Dermis blood vessel endothelial cell (primary cell): ENCODE data around the gene LTBP2. TPM values are rescaled to one million over a fixed set of nuclear protein-coding genes. Genes with fewer than 3 reads are reported as not detected.
"Not testable (repeated sequence)": the region's sequence is repeated elsewhere in the genome, so short reads cannot be mapped to it uniquely, and the experiment has no call there.

Experiments used
- DNase-seq: peaks from one replicate; pipeline ENCODE4 v3.0.0; 2010
- total RNA-seq: library from RNA; depleted of rRNA; stranded (reverse); fragments of >200 nt; gene quantifications from 2 replicates; pipeline ENCODE4 v1.2.3, GENCODE V29; 2014

The LTBP2 gene
- total RNA-seq, 1 donor from 2014 or later: 90.5 TPM

DNA sequence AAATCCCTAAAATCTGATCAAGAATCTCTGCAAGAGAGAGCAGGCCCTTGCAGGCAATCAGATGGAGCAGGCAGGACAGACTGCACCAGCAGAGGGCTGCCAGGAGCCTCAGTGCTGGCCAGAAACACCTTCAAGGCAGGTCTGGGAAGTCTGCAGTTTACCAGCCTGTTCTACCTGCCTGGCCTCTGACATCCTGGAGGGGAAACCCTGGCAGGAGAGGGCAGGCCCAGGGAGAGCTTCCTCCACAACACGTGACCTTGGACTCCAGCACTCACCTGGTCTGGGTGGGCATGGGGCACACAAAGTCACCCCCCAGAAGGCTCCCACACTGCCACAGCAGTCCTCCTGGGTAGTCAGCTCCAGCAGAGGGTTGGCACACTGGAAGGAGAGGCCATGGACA, 62.4 kb downstream of the LTBP2 start:
- no peak for DNase-seq

DNA sequence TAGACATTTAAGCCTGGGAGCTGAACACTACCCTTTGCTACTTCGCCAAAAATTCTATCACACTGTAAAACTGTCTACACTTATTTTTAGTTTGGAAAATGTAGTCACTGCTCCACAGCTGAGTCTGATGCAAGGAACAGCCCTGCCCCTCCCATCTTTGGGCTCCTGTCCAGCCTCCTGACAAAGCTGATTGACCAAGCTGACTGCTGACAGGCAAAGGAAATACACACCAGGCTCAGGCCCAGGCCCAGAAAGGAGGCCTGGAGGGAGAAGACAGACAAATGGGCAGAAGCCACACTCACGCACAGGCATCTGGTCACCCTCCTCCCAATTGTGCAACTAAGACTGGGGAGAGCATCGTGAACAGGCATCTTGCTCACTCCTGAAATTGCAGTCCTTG, 63.2 kb downstream of the LTBP2 start:
- DNase-seq: no peak

DNA sequence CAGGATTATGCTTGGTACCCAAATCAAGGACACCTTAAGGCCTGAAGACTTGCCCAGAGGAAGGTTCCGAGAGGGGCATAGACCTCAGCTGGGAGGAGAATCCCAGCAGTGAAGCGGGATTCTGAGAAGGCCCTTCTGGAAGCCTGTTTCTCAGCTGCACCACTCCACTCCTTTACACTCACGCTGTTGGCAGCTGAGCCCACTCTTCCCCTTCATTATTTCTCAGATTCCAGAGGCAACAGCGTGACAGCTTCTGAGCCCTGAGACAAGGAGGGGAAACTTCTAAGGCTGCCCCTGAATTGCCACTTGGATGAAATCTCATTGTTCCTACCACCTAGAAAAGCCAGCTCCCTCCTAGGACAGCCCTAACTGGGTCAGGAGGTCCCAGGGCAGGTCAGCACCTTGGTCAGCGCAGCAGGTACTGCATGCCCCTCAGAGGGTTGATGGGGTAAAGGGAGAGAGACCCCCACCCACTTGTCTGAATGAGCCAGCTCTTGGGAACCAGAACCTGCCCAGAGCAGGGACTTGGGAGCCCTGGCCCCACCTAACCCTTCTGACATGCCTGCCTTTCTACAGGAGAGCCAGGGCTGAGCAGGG, 64.6 kb downstream of the LTBP2 start:
- no peak for DNase-seq

DNA sequence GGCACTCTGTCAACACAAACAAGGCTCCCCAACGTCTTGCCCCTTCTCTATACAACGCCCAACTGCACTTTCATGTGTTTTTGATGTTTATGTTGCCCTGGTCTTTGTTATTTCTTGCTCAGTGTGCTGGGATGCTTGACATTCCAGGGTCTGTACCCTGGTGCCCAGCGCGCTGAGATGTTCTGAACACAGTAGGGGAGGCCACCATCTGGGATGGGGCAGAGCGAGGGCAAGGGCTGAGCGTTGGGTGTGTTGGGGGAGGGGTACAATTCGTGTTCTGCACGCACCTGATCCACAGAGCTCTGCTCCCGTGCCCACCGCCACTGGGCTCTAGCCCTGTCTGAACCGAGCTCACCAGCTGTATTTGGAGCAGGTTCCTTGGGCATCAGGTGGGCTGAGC, 65.6 kb downstream of the LTBP2 start:
- DNase-seq: no peak

DNA sequence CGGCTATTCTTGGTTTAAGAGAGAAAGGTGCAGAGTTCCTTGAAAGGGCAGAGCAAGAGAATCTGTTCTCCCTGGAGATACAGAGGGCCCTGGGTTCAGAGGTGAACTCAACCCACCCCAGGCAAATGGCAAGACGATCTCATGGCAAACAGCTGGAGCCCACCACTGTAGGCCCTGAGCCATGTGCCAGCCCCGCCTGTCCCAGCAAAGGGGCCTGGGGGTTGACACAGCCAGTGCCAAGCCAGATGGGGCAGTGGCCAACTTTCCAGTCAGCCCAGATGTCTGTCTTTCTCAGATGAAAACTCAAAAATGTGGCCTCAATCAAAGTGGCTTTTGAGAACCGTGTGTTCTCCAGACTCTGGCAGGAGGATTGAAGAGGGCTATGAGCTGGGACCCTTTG, 66.7 kb downstream of the LTBP2 start:
- DNase-seq: no peak

DNA sequence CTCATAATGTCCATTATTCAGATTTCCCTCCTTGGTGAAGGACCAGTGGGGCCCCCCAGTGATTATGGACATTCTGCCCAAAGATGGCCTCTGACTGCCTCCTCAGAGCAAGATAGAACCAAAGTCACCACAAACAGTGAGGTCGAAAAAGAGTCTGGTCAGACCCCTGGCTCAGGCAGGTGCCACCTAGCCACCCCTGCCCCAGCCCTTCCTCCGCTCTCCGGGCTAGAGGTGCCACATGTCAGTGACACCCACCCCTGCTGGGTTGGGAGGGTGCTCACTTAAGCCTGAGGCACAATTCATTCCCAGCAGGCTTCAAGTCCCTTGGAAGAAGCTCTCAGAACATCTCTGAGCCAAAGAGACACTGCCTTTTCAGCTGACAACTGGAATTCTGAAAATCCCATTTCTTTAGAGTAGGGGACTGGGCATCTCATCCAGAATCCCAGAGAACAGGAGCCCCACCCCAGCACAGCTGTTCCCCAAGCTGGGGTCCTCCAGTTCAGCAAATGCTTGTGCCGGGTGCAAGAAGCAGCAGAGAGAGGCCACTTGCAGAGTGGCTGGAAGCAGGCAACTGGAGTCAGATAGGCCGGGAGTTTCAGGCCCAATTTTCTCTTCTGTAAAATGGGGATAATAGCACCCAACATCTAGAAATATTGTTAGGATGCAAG, 68.1 kb downstream of the LTBP2 start:
- no peak for DNase-seq

DNA sequence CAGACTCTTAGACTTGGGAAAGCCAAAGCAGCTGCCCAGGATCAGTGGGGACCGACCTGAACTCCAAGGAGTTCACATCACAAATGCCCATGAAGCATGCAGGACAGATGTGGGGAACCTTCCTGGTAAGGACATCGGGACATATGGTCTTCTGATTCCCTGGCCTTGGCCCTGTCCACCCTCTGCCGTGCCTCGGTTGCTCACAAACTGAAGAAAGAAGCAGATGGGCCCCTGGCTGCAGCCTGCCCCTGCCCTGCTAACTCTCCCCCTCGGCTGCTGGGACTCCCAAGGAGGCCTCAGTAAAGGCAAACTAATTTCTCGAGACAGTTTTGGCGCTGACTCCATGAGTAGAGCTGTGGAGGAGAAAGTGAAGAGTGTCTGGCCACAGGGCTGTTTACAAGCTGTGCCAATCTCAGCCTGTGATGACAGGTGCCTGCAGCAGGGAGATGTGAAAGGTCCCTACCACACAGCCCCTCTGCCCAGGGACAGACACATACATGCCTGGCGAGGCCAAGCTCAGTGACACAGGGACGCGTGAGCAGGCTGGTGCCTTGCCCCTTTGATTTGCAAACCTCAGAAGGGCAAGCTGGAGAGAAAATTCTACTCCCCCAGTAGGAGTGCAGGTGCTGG, 69.9 kb downstream of the LTBP2 start:
- DNase-seq: no peak

DNA sequence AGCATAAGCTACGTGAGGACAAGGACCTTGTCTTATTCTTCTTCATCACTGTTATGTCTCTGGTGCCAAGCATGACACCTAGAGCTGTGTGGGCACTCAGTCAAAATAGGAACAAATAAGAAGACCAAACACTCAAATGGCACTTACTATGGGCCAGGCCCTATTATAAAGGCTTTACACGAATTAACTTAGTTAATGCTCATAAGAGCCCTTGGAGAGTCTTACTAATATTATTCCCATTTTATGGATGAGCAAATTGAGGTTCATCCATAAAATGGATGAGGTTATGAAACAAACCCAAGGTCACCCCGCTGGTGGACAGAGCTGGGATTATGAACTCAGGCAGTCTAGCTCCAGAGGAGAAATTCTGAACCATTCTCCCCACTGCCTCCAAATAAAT, 70.8 kb downstream of the LTBP2 start:
- no peak for DNase-seq

DNA sequence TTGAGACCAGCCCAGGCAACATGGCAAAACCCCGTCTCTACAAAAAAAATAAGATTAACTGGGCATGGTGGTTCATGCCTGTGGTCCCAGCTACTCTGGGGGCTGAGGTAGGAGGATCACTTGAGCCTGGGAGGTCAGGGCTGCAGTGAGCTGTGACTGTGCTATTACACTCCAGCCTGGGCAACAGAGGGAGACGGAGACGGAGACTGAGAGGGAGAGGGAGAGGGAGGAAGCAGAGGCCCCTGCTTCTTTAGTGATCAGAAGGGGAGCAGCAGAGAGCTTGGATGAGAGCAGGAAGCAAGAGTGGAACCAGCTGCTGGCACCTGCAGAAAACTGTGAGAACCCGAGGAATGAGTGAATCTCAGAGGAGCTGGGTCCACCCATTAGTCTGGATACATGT, 72.5 kb downstream of the LTBP2 start:
- no peak for DNase-seq

DNA sequence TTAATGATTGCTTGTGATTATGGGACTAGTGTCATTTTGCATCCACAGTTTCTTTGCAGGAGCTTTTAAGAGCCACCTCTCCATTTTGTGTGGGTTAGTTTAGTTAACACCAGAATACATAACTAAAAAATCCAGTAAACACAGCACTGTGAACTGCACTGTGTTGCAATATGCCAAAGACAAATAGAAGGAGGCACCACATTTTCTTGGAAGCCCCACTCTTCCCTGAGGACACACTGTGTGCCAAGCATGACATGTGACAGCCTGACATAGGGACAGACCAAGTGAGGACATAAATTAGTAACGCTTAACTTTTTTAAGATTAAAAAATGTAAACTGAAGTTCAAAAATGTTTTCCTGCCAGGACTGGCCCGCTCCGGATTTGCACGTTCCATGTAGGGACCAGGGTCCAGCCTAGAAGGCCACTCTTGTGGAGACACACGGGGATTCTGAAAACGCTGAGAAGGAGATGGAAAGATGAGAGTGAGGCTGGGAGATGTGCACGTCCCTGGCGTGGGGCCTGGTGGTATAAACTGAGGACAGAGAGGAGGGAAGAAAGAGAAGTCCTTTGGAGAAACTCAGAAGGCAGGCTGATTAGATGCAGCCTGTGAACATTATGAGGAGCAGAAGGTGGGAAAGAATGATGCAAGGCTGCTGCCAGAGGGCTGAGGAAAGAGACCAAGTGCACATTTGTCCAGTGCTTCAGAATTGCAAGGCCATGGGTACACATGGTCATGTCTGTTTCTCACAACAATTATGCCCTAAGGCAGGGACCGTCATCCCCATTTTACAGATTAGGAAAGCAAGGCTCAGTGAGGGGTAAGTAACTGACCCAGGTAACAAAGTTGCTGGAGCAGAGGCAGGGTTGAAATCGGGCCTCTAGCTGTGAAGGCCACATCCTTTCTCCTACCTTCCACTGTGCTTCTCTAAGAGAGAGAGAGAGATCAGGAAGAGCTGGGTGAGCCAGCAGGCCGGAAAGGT, 73.3 kb downstream of the LTBP2 start:
- DNase-seq: no peak

DNA sequence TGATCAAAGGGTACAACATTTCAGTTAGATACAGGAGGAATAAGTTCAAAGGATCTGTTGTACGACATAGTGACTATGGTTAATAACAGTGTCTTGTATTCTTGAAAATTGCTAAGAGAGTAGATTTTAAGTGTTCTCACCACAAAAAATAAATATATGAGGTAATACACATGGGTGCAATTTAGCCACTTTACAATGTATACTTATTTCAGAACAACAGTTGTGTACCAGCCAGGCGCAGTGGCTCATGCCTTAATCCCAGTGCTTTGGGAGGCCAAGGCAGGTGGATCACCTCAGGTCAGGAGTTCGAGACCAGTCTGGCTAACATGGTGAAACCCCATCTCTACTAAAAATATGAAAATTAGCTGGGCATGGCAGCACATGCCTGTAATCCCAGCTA, 75.7 kb downstream of the LTBP2 start:
- DNase-seq: not testable (repeated sequence)

DNA sequence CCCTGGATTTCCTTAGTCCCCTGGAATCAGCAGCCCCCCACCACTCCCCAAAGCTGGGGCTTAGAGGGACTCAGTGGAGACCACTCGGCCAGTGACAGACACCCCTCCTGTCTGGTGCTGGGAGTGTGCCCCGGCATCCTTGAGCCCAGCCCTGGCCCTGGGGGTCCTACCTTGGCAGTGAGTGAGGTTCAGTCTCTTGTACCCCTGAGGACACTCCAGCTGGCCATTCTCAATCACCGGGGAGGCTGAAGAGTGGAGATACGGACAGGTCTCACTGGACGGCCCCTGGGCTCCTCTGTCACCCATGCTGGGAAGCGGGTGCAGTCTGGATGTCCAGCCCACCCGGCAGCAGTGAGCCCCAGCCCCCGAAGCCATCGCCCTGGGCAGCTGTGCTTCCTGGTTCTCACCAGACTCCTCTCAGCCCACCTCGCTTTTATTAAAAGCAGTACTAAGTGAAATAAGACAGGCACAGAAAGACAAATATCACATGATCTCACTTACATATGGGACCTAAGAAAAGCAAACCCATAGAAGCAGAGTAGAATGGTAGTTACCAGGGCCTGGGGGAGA, 76.2 kb downstream of the LTBP2 start:
- DNase-seq: no peak

DNA sequence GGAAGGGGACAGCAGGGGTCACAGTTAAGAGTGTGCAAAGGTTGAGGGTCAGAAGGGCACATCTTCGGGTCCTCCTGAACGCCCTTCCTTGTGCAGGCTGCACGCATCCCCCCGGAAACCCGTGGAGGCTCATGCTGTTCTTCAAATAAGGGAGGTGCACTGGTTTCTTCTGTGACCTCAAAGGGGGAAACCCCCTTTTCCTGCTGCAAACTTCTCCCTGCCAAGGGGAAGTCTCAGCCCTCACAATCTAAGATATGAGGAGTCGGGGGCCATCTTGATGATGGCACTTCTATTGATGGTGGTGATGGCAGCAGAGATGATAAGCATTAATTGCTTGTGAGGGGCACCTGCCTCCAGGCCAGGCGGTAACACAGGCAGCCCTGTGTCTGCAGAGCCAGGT, 78.5 kb downstream of the LTBP2 start:
- DNase-seq: no peak

DNA sequence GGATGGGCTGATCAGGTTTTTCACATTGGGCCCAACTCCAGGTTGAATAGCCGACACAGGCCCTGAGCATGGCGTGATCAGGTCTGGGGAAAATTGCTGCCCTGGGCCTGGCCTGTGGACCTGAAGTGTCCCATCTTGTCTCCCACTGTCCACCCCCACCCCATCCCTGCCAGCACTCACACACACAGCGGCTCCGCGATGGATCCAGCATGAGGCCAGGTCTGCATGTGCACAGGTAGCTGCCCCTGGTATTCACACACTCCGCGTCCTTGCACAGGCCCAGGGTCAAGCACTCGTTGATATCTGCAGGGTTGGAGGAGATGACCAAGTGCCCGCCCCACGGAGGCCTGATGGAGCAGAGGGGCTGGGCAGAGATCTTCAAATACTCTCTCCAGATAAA, 79.8 kb downstream of the LTBP2 start:
- no peak for DNase-seq

DNA sequence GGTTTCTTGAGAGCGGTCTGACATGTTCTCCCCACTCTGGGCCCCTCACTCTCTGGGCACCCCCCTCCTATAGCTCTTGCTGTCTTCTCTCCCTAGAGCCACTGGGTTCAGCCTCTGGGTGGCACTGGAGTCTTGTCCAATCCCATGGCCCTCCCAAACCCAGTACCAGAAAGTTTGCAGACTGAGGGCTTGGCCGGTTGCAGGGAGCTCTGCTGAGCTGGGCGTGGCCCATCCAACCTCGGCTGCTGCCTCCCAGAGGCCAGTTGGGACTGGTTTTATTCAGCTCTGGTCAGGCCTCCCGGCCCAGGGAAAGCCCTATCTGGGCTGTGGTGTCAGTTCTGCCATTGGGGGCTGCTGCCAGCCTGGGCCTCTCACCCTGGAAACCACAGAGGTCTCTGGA, 80.6 kb downstream of the LTBP2 start:
- DNase-seq: peak; percentile 25

DNA sequence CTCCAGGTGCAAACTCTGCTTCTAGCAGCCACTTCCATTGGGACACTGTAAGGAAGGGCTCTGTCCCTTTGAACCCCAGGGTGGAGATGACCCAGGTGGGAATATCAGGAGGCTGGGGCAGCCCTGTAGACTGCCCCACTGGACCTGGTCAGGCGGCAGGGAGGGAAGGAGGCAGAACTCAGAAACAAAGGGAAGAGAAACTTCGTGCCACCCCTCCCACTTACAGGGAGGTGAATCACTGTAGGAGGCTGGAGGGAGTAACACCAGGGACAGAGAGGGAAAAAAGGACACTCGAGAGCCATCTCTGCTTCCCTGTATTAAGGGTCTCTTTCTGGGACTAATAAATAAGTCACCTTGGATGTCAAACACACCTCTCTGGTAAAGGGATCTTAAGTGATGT, 81.0 kb downstream of the LTBP2 start:
- no peak for DNase-seq

DNA sequence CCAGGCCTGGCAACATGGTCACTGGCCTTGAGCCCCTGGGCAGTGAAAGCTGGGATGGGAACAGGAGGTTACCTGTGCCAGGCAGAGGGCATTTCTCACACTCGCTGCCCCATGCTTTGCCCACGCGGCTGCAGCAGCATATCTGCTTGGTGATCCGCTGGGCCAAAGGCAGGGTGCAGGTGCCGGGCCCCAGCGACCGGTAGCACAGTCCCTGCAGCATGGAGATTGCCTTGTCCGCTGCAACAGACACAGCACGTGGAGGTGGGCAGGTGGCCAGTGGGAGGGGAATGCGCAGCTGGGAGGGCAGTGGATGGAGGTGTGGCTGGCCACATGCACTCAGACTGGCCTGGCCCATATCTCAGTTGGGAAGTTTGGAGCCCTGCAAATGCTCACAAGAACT, 83.2 kb downstream of the LTBP2 start:
- DNase-seq: no peak

DNA sequence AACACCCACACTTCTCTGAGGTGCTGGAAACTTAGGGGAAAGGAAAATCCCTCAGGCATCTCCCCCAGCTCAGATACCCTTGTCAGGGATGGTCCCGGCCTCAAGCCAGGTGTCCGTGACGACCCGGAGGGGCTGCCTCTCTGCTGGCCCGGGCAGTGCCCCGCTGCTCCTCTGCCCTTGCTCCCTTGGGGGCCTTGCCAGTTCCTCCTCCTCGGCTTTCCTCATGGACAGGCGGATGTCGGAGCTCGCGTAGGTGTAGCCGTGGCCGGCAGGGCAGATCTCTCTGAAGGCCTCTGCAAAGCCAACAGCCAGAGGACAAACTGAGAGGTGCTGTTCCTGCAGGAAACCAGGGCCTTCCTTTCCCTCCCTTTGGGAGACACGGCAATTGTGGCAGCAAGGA, 83.6 kb downstream of the LTBP2 start:
- no peak for DNase-seq

DNA sequence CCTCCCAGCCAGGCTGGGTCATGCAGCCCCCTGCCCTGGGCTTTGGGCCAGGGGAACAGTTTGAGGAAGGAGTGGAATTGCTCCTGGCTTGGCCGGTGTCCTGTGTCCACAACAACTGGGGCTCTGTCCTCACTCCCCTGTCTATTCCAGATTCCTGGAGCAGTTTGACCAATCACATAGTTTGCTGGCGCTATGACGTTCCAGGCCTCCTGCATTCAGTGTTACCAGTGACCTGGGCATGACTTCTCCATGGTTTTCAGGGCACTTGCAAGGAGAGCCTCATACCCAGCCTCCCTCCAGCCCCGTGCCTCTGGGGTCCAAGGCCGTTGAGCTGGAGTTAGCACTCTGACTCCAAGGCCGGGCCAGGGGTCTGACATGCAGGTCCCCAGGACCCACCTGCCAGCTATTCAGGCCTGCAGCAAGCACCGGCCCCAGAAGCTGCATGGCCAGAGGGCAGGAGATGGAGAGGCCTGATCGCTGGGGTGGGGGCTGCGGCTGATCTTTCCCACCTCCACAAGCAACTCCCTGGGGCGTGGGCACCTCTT, 84.2 kb downstream of the LTBP2 start:
- no peak for DNase-seq

DNA sequence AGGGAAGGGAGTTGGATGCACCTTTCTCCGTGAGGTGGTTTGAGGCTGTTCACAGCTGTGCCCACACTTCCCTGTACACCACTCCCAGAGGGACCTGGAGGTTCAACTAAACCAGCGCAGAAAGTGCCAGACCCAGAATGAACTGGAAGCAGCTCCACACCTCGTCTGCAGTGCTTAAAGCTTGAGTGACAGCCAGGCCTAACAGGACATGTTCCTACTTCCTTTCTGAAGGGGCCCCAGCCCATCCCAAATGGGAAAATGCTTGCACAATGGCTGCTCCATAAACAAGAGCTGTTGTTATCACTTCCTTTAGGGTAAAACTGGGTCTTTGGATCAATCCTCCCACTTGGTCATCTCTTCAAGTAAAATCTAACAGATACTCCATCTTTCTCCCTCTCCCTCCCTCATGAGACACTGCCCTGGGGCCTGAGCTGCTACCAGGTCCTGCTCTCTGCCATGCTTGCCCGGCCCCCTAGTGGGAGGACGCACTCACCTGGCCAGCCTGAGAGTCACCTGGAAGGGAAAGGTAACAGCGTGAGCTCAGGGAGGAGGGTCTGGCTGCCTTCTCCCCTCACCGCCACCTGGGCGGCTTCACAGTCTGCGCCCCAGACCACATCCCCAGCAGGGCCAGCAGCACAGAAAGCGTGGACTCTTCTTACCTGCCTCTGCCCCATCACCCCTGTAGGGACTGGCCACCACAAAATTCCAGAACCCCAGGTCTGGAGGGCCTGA, 85.0 kb downstream of the LTBP2 start:
- DNase-seq: no peak

DNA sequence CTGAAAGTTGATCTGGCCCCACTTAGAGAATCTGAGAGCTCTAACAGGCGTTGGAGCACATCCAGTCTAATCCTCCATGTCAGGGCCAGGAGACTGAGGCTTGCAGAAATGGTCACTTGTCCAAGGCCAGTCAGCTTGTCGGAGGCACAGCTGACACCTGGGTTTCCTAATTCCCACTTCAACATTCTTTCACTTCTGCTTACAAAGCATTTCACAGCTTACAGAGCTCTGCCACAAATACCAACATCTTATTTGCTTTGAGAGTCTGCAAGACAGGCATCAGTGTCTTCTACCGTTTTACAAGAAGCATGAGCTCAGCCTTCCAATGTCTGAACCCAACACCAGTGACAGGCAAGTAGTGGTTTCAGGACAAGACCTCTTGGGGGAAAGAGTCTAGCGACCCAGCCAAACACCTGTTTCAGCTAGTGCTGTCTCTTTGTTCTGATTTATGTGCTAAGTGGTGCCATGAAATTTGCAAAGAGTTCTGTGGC, 86.6 kb downstream of the LTBP2 start:
- no peak for DNase-seq

DNA sequence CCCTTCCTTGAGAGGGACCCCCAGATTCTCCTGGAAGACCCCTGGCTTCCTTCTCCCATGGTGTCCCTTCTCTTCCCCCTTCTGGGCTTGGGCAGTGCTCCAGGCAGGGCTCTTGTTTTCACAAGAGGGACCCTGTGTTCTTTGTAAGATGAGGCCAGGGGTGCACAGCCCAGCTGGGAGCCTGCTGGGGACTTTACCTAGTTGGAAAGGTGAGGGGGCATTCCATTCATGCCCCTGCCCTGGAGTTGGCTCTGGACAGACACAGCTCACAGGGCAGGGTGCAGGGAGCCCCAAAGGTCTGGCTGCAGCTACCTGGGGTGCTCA, 87.3 kb downstream of the LTBP2 start:
- DNase-seq: no peak
